Gastroesophageal sphincter (tissue), 3 donors: Measurements from ENCODE around the gene CRHR2.

Experiments used
- EP300 ChIP-seq: sonication (generic); formaldehyde crosslinking; IDR thresholded peaks from one replicate; pipeline ENCODE4 v1.6.1; 2017; ENCODE audit warnings: antibody characterized with exemption, mild to moderate bottlenecking
- POLR2A ChIP-seq, 2 donors: fragments of 450-650 bp; IDR thresholded peaks; one replicate each; pipeline ENCODE4 v1.6.1; 2017; ENCODE audit warnings: antibody characterized with exemption in 2 of 2, mild to moderate bottlenecking in 2 of 2, moderate library complexity in 1 of 2
- POLR2AphosphoS5 ChIP-seq: sonication (generic); formaldehyde crosslinking; IDR thresholded peaks from one replicate; pipeline ENCODE4 v1.6.1; 2017; ENCODE audit warnings: antibody characterized with exemption
- TF ChIP-seq, protein P1 (sequence below), 4 experiments: fragments of 200-600 bp in 2 of 4; fragments of 450-650 bp in 2 of 4; sonication (generic) in 1 of 4; IDR thresholded peaks; one replicate each; pipeline ENCODE4 v1.5.1; 2017 to 2019; ENCODE audit warnings: antibody characterized with exemption in 4 of 4, mild to moderate bottlenecking in 2 of 4, moderate library complexity in 2 of 4

DNA sequence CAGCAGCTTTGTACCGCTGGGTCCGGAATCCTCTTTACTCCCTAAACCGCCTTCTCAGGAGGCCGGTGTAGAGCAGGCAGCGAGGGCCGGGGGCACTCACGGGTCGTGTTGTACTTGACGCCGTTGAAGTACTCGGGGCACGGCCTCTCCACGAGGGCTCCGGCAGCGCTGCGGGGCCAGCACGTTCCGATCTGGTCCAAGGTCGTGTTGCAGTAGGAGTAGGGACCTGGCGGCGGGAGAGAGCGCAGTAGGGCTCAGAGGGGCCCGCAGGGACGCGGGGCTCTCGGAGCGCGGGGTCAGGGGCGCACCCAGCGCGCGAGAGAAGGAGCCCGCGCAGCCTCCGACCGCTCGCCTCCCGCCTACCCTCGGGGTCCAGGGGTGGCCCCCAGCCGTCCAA lies 443 bp downstream of the CRHR2 start:
- no peak for TF ChIP-seq POLR2AphosphoS5
- TF ChIP-seq, protein P1, sequence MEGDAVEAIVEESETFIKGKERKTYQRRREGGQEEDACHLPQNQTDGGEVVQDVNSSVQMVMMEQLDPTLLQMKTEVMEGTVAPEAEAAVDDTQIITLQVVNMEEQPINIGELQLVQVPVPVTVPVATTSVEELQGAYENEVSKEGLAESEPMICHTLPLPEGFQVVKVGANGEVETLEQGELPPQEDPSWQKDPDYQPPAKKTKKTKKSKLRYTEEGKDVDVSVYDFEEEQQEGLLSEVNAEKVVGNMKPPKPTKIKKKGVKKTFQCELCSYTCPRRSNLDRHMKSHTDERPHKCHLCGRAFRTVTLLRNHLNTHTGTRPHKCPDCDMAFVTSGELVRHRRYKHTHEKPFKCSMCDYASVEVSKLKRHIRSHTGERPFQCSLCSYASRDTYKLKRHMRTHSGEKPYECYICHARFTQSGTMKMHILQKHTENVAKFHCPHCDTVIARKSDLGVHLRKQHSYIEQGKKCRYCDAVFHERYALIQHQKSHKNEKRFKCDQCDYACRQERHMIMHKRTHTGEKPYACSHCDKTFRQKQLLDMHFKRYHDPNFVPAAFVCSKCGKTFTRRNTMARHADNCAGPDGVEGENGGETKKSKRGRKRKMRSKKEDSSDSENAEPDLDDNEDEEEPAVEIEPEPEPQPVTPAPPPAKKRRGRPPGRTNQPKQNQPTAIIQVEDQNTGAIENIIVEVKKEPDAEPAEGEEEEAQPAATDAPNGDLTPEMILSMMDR (IDR thresholded peaks at IDR 0.05) = no peak
- no peak for TF ChIP-seq POLR2A (IDR thresholded peaks at IDR 0.05)
- TF ChIP-seq EP300 = no peak
